BJ (cell line): Measurements from ENCODE around the gene PRR5. TPM values are rescaled to one million over a fixed set of nuclear protein-coding genes. Genes with fewer than 3 reads are reported as not detected.
"Not testable (repeated sequence)": the region's sequence is repeated elsewhere in the genome, so short reads cannot be mapped to it uniquely, and the experiment has no call there.

Source experiments
- CTCF ChIA-PET: fragments of 350-600 bp; formaldehyde crosslinking; extraction: SDS; loops from one replicate; lab custom pipeline; 2021; ENCODE audit warnings: antibody characterized with exemption, inconsistent platforms; lab: Yijun Ruan, JAX
- POLR2A ChIA-PET: fragments of 300-600 bp; sonication (Branson Sonifier 250); formaldehyde crosslinking; extraction: SDS; loops from one replicate; lab custom pipeline; 2021; ENCODE audit warnings: antibody characterized with exemption; lab: Charles Lee
- DNase-seq: peaks from one replicate; pipeline ENCODE4 v3.0.0-alpha.2; 2011; ENCODE audit warnings: low read depth
- H3K27me3 ChIP-seq: 2 replicates; pipeline ENCODE4 v1.6.0; 2011; ENCODE audit warnings: low read length; ENCODE audit not compliant: control insufficient read depth, insufficient read depth
- H3K36me3 ChIP-seq: 2 replicates; pipeline ENCODE4 v1.5.1; 2011; ENCODE audit warnings: low read length; ENCODE audit not compliant: control insufficient read depth, insufficient read depth
- H3K4me3 ChIP-seq: 2 replicates; pipeline ENCODE4 v1.5.1; 2011; ENCODE audit warnings: low read depth, mild to moderate bottlenecking, control low read depth, low read length
- polyA minus RNA-seq: library from RNA; depleted of rRNA, polyadenylated mRNA; stranded (reverse); fragments of >200 nt; gene quantifications from 2 replicates; pipeline ENCODE4 v1.2.3, GENCODE V29; 2011; rRNA and poly(A)+ RNA removed
- polyA plus RNA-seq: library from polyadenylated mRNA; depleted of rRNA; stranded (reverse); fragments of >200 nt; gene quantifications from 2 replicates; pipeline ENCODE4 v1.2.3, GENCODE V29; 2011; rRNA removed
- TF ChIP-seq, protein P1 (sequence below): IDR thresholded peaks from 2 replicates; pipeline ENCODE4 v1.5.1; 2011; ENCODE audit warnings: low read depth, mild to moderate bottlenecking, control low read depth, inconsistent platforms, low read length, moderate library complexity; ENCODE audit not compliant: insufficient read depth

Gene PRR5, protein sequence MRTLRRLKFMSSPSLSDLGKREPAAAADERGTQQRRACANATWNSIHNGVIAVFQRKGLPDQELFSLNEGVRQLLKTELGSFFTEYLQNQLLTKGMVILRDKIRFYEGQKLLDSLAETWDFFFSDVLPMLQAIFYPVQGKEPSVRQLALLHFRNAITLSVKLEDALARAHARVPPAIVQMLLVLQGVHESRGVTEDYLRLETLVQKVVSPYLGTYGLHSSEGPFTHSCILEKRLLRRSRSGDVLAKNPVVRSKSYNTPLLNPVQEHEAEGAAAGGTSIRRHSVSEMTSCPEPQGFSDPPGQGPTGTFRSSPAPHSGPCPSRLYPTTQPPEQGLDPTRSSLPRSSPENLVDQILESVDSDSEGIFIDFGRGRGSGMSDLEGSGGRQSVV
- polyA plus RNA-seq (18.2 and 33.4 TPM in 2 replicates), polyA minus RNA-seq (17.0 and 21.2 TPM in 2 replicates)

GRCh38 chr22:44701824-44702478 is at the start of gene PRR5:
PRR5 (plus strand) TSS chr22:44702204; CDS start chr22:44702475, 271 bp downstream.
- ChIA-PET CTCF (no interaction called here), POLR2A (no interaction called here)
- Histone ChIP-seq H3K36me3 (peaks cover 3% of the 10 kb centered on the region), H3K27me3 (no peaks in the 10 kb centered on the region), H3K4me3 (peak within 1 kb of the TSS; percentile 63)
- peak; percentile 29 for DNase-seq
- TF ChIP-seq, protein P1, sequence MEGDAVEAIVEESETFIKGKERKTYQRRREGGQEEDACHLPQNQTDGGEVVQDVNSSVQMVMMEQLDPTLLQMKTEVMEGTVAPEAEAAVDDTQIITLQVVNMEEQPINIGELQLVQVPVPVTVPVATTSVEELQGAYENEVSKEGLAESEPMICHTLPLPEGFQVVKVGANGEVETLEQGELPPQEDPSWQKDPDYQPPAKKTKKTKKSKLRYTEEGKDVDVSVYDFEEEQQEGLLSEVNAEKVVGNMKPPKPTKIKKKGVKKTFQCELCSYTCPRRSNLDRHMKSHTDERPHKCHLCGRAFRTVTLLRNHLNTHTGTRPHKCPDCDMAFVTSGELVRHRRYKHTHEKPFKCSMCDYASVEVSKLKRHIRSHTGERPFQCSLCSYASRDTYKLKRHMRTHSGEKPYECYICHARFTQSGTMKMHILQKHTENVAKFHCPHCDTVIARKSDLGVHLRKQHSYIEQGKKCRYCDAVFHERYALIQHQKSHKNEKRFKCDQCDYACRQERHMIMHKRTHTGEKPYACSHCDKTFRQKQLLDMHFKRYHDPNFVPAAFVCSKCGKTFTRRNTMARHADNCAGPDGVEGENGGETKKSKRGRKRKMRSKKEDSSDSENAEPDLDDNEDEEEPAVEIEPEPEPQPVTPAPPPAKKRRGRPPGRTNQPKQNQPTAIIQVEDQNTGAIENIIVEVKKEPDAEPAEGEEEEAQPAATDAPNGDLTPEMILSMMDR = no peak

GRCh38 chr22:44652866-44653265 is 49.1 kb upstream of the PRR5 start:
- H3K4me3 ChIP-seq, H3K27me3 ChIP-seq, CTCF ChIA-PET, H3K36me3 ChIP-seq, DNase-seq, POLR2A ChIA-PET: not testable (repeated sequence)

GRCh38 chr22:44658311-44658953 is 43.6 kb upstream of the PRR5 start:
- CTCF ChIA-PET = interaction anchor here (0.8 kb wide), 1 partner anchor 19 kb away, joined by 3 read pairs; no protein-coding TSS in a partner anchor
- Histone ChIP-seq H3K4me3 (no peak overlapping the region), H3K36me3 (no peaks in the 10 kb centered on the region), H3K27me3 (peaks cover 1% of the 10 kb centered on the region; the same call in 1 of the 2 replicates)
- TF ChIP-seq, protein P1 = no peak
- POLR2A ChIA-PET = no interaction called here
- DNase-seq = peak; percentile 59

GRCh38 chr22:44659140-44659539 is 42.9 kb upstream of the PRR5 start:
- POLR2A ChIA-PET = no interaction called here
- no peak for DNase-seq
- TF ChIP-seq, protein P1 = no peak

DNA sequence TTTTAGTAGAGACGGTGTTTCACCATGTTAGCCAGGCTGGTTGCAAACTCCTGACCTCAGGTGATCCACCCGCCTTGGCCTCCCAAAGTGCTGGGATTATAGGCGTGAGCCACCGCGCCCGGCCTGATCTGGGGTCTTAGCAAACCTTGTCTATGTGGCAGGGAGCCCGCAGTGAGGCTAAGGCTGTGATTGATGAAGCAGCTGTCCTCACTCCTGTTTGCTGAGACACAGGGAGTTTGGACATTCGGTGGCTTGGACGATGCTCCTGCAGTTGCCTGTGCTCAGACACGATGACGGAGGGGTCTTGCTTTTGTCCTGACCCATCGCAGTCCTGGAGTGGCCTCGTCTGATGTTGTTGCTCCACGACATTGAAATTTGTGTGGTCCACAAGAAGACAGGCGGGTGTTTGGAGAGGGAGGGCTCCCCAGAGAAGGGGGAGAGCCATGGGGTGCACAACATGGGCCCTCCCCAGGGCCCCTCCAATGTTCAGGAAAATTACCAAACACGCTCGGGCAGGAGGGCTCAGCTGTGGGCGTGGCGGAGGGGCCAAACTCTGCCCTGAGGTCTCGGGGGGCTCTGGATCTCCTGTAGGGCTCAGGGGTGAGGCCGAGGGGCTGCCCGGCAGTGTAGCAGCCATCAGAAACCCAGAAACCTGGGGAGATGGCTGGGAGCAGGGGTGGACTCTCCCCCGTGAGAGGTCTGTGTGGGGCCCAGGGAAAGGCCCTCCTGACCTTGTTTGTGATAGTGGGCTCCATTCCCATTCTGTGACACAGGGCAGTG is 41.8 kb upstream of the PRR5 start:
- ChIA-PET POLR2A (no interaction called here), CTCF (interaction anchor here (1.7 kb wide), 1 partner anchor 25 kb away, joined by 6 read pairs; no protein-coding TSS in a partner anchor)
- Histone ChIP-seq H3K4me3 (no peak overlapping the region), H3K36me3 (no peaks in the 10 kb centered on the region), H3K27me3 (peaks cover 1% of the 10 kb centered on the region; the same call in 1 of the 2 replicates)
- TF ChIP-seq, protein P1 = no peak
- no peak for DNase-seq

More at GRCh38 chr22:44659140-44659539, 42.9 kb upstream of the PRR5 start:
- peaks cover 1% of the 10 kb centered on the region; the same call in 1 of the 2 replicates for H3K27me3 ChIP-seq
- H3K36me3 ChIP-seq = no peaks in the 10 kb centered on the region
- CTCF ChIA-PET = interaction anchor here (0.6 to 1.7 kb wide), 2 partner anchors 11 to 26 kb away, joined by 3 to 6 read pairs; no protein-coding TSS in a partner anchor
- no peak overlapping the region for H3K4me3 ChIP-seq
